ENCODE measurements around the gene SRSF11.
"Not testable (repeated sequence)": the region's sequence is repeated elsewhere in the genome, so short reads cannot be mapped to it uniquely, and the experiment has no call there.

GRCh38 chr1:70206833-70207232, 14.3 kb upstream of the SRSF11 start:
- TF ChIP-seq POLR2AphosphoS5 (IDR thresholded peaks at IDR 0.05; ENCODE audit: low read depth, low read length); POLR2A (IDR thresholded peaks at IDR 0.05; ENCODE audit: low read depth, low read length); PAX5 (IDR thresholded peaks at IDR 0.05; ENCODE audit: insufficient read depth, low read length, severe bottlenecking): not testable (repeated sequence)
